ENCODE results near the gene SLC24A3.

The SLC24A3 gene

DNA sequence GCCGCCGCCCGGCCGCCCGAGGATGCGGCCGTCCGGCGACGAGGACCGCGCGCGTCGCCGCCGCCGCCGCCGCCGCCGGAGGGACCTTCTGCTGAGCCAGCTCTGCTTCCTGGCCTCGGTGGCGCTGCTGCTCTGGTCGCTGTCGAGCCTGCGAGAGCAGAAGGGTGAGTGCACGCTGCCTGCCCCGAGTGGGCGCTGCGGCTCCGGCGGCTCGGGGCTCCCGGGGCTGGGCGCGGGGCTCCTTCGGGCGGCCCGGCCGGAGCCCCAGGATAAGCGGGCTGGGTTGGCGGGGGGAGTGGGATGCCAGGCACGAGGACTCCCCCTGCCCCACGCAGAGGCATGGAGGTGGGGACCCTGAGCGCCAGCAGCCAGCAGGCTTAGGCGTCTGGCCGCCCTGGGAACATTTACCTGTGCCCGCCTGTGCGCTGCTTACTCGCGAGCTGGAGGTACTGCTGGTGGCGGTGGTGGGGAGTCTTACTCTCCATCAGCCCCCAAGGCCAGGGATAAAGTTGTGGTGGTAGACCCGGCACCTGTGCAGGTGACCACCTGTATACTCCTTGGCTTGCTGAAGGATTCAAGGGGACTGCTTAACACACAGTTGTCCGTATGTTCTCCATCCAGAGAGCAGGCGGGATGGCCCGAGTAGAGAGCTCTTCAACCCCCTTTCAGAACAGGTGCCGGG is 520 bp downstream of the SLC24A3 start:
- in situ Hi-C loops (cut with MboI; ENCODE audit: low sequenced_read_pairs, unreplicated experiment) = loop anchor here (25.0 kb wide), 2 partner anchors 449 to 576 kb away; no protein-coding TSS in a partner anchor
- TF ChIP-seq, protein P1, sequence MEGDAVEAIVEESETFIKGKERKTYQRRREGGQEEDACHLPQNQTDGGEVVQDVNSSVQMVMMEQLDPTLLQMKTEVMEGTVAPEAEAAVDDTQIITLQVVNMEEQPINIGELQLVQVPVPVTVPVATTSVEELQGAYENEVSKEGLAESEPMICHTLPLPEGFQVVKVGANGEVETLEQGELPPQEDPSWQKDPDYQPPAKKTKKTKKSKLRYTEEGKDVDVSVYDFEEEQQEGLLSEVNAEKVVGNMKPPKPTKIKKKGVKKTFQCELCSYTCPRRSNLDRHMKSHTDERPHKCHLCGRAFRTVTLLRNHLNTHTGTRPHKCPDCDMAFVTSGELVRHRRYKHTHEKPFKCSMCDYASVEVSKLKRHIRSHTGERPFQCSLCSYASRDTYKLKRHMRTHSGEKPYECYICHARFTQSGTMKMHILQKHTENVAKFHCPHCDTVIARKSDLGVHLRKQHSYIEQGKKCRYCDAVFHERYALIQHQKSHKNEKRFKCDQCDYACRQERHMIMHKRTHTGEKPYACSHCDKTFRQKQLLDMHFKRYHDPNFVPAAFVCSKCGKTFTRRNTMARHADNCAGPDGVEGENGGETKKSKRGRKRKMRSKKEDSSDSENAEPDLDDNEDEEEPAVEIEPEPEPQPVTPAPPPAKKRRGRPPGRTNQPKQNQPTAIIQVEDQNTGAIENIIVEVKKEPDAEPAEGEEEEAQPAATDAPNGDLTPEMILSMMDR (IDR thresholded peaks at IDR 0.05; ENCODE audit: borderline replicate concordance, control extremely low read depth, extremely low read depth, insufficient read depth, missing control alignments) = no peak
- DNase-seq (ENCODE audit: low spot score) = peak; percentile 73

- no peak for DNase-seq (ENCODE audit: low spot score)
These were observed 1.6 kb downstream of the SLC24A3 start for GRCh38 chr20:19213946-19214490.

DNA sequence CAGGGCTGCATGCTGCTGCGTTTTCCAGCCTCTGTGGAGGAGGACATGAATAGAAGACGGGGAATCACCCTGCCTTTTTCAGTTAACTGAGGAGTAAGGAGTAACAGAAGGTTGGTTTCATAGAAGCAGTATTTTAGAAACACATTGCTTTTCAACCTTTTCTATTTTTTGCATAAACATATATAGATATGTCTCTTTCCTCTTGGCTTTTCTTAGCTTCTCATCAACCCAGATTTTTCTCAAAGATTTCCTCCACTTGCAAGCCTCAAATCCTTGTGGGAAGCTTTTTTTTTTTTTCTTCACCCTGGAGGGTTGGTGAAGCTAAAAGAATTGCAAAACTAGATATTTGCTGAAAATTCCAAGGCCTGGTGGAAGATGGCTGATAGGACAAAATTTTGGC is 6.0 kb downstream of the SLC24A3 start:
- in situ Hi-C loops (cut with MboI; ENCODE audit: low sequenced_read_pairs, unreplicated experiment) = loop anchor here (25.0 kb wide), 2 partner anchors 444 to 581 kb away; no protein-coding TSS in a partner anchor

More at GRCh38 chr20:19213946-19214490, 1.6 kb downstream of the SLC24A3 start:
- TF ChIP-seq, protein P1 (IDR thresholded peaks at IDR 0.05; ENCODE audit: borderline replicate concordance, control extremely low read depth, extremely low read depth, insufficient read depth, missing control alignments) = no peak
- in situ Hi-C loops (cut with MboI; ENCODE audit: low sequenced_read_pairs, unreplicated experiment) = loop anchor here (25.0 kb wide), 2 partner anchors 448 to 577 kb away; no protein-coding TSS in a partner anchor

GRCh38 chr20:19222520-19223040 is 10.1 kb downstream of the SLC24A3 start:
- in situ Hi-C loops (cut with MboI; ENCODE audit: low sequenced_read_pairs, unreplicated experiment) = loop anchor here (25.0 kb wide), 2 partner anchors 440 to 585 kb away; no protein-coding TSS in a partner anchor
- TF ChIP-seq, protein P1 (IDR thresholded peaks at IDR 0.05; ENCODE audit: borderline replicate concordance, control extremely low read depth, extremely low read depth, insufficient read depth, missing control alignments) = no peak

More for the DNA sequence above, 6.0 kb downstream of the SLC24A3 start:
- TF ChIP-seq, protein P1 (IDR thresholded peaks at IDR 0.05; ENCODE audit: borderline replicate concordance, control extremely low read depth, extremely low read depth, insufficient read depth, missing control alignments) = no peak
- no peak for DNase-seq (ENCODE audit: low spot score)

GRCh38 chr20:19223640-19224039 is 11.2 kb downstream of the SLC24A3 start:
- in situ Hi-C loops (cut with MboI; ENCODE audit: low sequenced_read_pairs, unreplicated experiment) = loop anchor here (25.0 kb wide), 2 partner anchors 439 to 586 kb away; no protein-coding TSS in a partner anchor
- TF ChIP-seq, protein P1 (IDR thresholded peaks at IDR 0.05; ENCODE audit: borderline replicate concordance, control extremely low read depth, extremely low read depth, insufficient read depth, missing control alignments) = no peak
- no peak for DNase-seq (ENCODE audit: low spot score)

More at GRCh38 chr20:19222520-19223040, 10.1 kb downstream of the SLC24A3 start:
- no peak for DNase-seq (ENCODE audit: low spot score)

DNA sequence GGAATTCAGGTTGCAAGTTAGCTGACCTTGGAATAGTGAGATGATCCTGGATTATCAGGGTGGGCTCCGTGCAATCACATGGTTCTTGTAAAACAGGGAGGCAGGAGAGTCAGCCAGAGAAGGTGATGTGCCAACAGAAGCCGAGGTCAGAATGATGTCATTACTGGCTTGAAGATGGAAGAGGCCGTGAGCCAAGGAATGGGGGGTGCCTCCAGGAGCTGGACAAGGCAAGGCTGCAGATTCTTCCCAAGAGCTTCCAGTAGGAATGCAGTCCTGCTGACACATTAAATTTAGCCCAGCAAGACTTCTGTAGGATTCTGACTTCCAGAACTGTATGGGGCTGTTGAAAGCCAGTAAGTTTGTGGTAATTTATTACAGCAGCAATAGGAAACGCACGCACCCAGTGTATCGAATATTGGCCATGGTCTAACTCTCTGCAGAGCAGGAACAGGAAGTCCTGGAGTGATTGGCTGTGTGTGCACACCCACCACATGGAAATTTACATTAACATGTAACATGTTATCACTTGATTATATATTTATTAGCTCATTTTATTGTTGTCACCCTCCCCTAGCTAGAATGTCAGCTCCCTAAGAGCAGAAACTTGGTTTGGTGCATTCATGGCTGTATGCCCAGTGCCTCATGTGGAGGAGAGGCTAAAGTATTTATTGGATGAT is 19.1 kb downstream of the SLC24A3 start:
- DNase-seq (ENCODE audit: low spot score) = no peak
- TF ChIP-seq, protein P1 (IDR thresholded peaks at IDR 0.05; ENCODE audit: borderline replicate concordance, control extremely low read depth, extremely low read depth, insufficient read depth, missing control alignments) = no peak
- in situ Hi-C loops (cut with MboI; ENCODE audit: low sequenced_read_pairs, unreplicated experiment) = no loop called here
